NB4 (cell line): Measurements from ENCODE around the gene GLYR1.

Experiments
- DNase-seq: peaks from one replicate; pipeline ENCODE4 v3.0.0; 2010; ENCODE audit warnings: low read depth
- H3K4me3 ChIP-seq: one replicate; pipeline ENCODE4 v1.5.1; 2011; ENCODE audit warnings: mild to moderate bottlenecking, low read depth, low read length, moderate library complexity
- MYC ChIP-seq: IDR thresholded peaks from 2 replicates; pipeline ENCODE4 v1.6.1; 2011; ENCODE audit warnings: low read depth, low read length
- POLR2A ChIP-seq: IDR thresholded peaks from 2 replicates; pipeline ENCODE4 v1.6.1; 2011; ENCODE audit warnings: mild to moderate bottlenecking; ENCODE audit not compliant: insufficient read length; ENCODE audit errors: extremely low read depth
- TF ChIP-seq, protein P1 (sequence below): IDR thresholded peaks from one replicate; pipeline ENCODE4 v1.5.1; 2012; ENCODE audit warnings: low read depth, low read length
- TF ChIP-seq, protein P2 (sequence below): IDR thresholded peaks from 2 replicates; pipeline ENCODE4 v1.6.1; 2011; ENCODE audit warnings: low read depth, low read length

The GLYR1 gene

DNA sequence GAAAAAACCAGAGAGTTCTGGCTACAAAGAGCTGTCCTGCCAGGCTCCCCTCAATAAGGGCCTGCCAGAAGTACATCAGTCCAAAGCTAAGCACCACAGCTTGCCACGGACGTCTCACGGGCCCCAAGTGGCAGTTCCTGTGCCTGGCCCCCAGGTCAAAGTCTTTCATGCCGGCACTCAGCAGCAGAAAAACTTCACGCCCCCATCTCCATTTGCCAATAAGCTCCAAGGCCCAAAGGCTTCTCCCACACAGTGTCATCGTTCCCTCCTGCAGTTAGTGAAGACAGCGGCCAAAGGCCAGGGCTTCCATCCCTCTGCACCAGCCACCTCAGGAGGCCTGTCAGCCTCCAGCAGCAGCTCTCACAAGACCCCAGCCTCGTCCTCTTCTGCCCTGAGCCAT is 27.6 kb upstream of the GLYR1 start:
- TF ChIP-seq, protein P1, sequence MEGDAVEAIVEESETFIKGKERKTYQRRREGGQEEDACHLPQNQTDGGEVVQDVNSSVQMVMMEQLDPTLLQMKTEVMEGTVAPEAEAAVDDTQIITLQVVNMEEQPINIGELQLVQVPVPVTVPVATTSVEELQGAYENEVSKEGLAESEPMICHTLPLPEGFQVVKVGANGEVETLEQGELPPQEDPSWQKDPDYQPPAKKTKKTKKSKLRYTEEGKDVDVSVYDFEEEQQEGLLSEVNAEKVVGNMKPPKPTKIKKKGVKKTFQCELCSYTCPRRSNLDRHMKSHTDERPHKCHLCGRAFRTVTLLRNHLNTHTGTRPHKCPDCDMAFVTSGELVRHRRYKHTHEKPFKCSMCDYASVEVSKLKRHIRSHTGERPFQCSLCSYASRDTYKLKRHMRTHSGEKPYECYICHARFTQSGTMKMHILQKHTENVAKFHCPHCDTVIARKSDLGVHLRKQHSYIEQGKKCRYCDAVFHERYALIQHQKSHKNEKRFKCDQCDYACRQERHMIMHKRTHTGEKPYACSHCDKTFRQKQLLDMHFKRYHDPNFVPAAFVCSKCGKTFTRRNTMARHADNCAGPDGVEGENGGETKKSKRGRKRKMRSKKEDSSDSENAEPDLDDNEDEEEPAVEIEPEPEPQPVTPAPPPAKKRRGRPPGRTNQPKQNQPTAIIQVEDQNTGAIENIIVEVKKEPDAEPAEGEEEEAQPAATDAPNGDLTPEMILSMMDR = no peak
- TF ChIP-seq, protein P2, sequence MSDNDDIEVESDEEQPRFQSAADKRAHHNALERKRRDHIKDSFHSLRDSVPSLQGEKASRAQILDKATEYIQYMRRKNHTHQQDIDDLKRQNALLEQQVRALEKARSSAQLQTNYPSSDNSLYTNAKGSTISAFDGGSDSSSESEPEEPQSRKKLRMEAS = no peak
- no peak for TF ChIP-seq MYC
- no peak for TF ChIP-seq POLR2A
- DNase-seq = no peak
- H3K4me3 ChIP-seq = no peak overlapping the region

DNA sequence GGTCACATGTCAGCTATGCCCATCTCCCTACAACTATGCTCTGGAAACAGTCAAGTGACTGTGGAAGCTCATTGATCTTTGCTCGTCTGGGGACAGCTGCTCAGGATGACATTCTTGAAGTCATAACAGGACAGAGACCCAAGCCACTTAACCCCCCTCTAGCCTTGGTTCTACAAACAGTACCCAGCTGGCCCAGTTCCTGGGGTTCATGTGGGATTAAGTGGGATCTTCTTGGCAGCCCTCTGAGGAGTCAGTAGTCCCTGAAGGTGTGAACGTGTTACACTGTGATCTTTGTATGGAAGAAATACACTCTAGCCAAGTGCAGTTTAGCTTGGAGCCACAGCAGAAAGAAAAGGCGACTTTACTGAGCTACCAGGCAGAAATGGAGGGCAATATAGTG is 26.0 kb upstream of the GLYR1 start:
- TF ChIP-seq, protein P1 = no peak
- TF ChIP-seq, protein P2 = no peak
- TF ChIP-seq POLR2A = no peak
- no peak for TF ChIP-seq MYC

DNA sequence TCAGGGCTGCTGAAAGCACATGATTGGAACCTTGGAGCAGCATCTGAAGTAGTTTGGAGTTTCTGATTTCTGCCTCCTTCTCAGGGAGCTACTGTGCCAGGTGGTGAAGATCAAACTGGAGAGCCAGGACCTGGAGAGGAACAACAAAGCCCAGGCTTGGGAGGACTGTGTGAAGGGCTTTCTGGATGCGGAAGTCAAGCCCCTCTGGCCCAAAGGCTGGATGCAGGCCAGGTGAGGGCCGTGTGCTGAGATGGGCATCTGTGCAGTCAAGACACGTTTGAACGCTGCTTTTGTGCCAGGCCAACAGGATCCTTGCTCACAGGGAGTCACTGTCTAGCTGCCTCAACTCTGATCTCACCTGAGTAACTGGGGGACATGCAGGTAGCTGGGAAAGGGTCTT is 24.0 kb upstream of the GLYR1 start:
- H3K4me3 ChIP-seq = no peak overlapping the region
- DNase-seq = no peak
- TF ChIP-seq MYC (no peak), POLR2A (no peak)
- TF ChIP-seq, protein P2 = no peak
- TF ChIP-seq, protein P1 = no peak

More for the DNA sequence above, 26.0 kb upstream of the GLYR1 start:
- DNase-seq = no peak
- H3K4me3 ChIP-seq = no peak overlapping the region

DNA sequence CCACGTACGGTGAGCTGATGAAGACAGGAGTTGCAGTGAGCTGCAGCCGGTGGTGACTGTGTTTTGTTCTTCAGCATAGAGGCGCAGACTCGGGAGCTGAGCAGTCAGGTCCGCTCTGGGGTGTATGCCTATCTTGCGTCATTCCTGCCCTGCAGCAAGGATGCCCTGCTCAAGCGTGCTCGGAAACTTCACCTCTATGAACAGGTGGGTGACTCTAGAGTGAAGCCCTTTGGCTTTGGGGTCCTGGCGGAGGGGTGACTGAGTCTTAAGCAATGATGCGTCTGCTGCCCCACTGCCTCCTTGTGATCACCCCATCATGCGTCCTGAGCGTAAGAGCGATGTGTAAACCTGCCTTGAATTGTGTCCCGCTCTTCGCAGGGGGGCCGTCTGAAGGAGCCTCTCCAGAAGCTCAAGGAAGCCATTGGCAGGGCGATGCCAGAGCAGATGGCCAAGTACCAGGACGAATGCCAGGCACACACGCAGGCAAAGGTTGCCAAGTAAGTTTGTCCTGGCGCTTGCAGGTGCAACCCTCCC is 23.1 kb upstream of the GLYR1 start:
- no peak for DNase-seq
- TF ChIP-seq, protein P1 = no peak
- no peak for TF ChIP-seq POLR2A
- TF ChIP-seq, protein P2 = no peak
- no peak for TF ChIP-seq MYC
- no peak overlapping the region for H3K4me3 ChIP-seq

DNA sequence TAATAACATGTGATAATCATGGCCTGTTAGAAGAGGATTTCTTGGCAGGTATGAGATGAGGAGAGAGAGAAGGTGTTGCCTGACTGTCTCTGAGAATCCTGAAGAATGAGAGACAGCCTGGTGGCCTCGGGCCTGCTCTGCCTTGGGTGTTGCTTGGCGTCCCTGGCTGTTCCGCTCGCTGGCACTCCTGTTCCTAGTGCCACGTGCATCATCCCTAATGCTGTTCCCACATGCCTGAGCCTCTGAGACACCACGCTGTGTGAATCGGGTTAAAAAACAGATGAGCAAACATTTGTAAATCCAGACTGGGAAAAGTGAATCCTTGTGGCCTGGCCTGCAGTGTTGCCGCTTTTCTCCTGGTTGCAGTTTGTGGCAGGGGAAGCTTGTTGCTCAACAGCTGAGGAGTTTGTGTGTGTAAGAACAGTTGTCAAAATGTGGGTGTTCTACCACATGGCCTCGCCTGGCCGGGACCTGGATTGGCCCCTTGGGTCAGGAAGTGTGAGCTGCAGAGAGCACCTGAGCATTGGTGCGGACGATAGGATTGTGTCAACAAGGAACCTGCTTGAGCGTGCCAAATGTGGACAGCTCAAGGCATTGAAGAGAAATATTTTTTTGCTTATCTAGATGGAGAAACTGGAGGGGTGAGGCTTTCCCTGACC is 22.2 kb upstream of the GLYR1 start:
- DNase-seq = no peak
- TF ChIP-seq POLR2A (no peak), MYC (no peak)
- TF ChIP-seq, protein P2 = no peak
- TF ChIP-seq, protein P1 = no peak
- H3K4me3 ChIP-seq = no peak overlapping the region
